Adrenal gland (tissue), 12 donors: ENCODE measurements around the gene GGA1. TPM values are rescaled to one million over a fixed set of nuclear protein-coding genes. Genes with fewer than 3 reads are reported as not detected.
A peak's percentile ranks its signal among the peaks of the same experiment; 100 is the strongest.

Source experiments
- DNase-seq, 7 donors: peaks; one replicate each; pipeline ENCODE4 v3.0.0-alpha.2; 2019 to 2020
- H3K27ac ChIP-seq, 5 donors: fragments of 200-600 bp; sonication (generic) in 4 of 5; 1 replicate in 3 of 5; 2 replicates in 2 of 5; pipeline versions ENCODE4 v1.5.1 to v1.8.0; 2016 to 2020; ENCODE audit warnings: mild to moderate bottlenecking in 1 of 5
- H3K27me3 ChIP-seq: fragments of 200-600 bp; 2 replicates; pipeline ENCODE4 v1.8.0; 2021
- H3K36me3 ChIP-seq, 2 donors: fragments of 200-600 bp; replicated peaks in 1 of 2; 1 replicate in 1 of 2; 2 replicates in 1 of 2; pipeline versions ENCODE4 v1.5.1 to v1.8.0; 2018 to 2022
- H3K4me1 ChIP-seq, 2 donors: fragments of 200-600 bp; replicated peaks in 1 of 2; 1 replicate in 1 of 2; 2 replicates in 1 of 2; pipeline versions ENCODE4 v1.5.1 to v1.8.0; 2018 to 2021
- H3K4me3 ChIP-seq, 4 donors: fragments of 200-600 bp; sonication (generic) in 3 of 4; one replicate each; pipeline ENCODE4 v1.5.1; 2016 to 2018
- H3K9me3 ChIP-seq, 3 donors: fragments of 200-600 bp; sonication (generic) in 1 of 3; replicated peaks in 1 of 3; 1 replicate in 2 of 3; 2 replicates in 1 of 3; pipeline versions ENCODE4 v1.5.1 to v1.8.0; 2016 to 2021
- POLR2A ChIP-seq, 2 donors: fragments of 450-650 bp; IDR thresholded peaks; one replicate each; pipeline ENCODE4 v1.6.1; 2017; ENCODE audit warnings: antibody characterized with exemption in 2 of 2, mild to moderate bottlenecking in 2 of 2, moderate library complexity in 1 of 2
- WGBS, 4 donors: extraction: QIAGEN DNeasy Blood & Tissue Kit in 2 of 4; methylation state at CpG; one replicate each; pipeline versions ENCODE4 v1.1.5 to v1.1.7; 2013 to 2017; 5-methylcytosine and 5-hydroxymethylcytosine counted together
- intact Hi-C, 2 donors: fragments of 100-400 bp; cut with DNase I; formaldehyde crosslinking; loops; one replicate each; pipeline versions ENCODE4 v1.14.1 to v1.15.0; 2022 to 2023
- polyA plus RNA-seq, 3 donors: library from polyadenylated mRNA; stranded (reverse); fragments of 200-250 nt in 2 of 3; fragments of 350-450 nt in 1 of 3; fragmentation: Illumina TruSeq in 1 of 3; extraction: RNeasy Lipid Tissue Mini Kit (QIAGEN cat#74804) in 1 of 3; gene quantifications; one replicate each; pipeline ENCODE4 v1.2.3, GENCODE V29; 2013 to 2014
- total RNA-seq, 9 donors: library from RNA; depleted of rRNA in 4 of 9; stranded (reverse); fragments of >200 nt in 4 of 9; fragments of 120-200 nt in 1 of 9; fragmentation: NEBNext Ultra II Directional in 1 of 9; extraction: Animal tissue kit (Norgen Biotek cat#: 25700) in 1 of 9; gene quantifications; one replicate each; pipeline versions ENCODE4 v1.1.0 to v1.2.4, GENCODE V29; 2013 to 2023
- TF ChIP-seq, protein P1 (sequence below), 6 experiments: fragments of 450-650 bp in 4 of 6; fragments of 200-600 bp in 2 of 6; sonication (generic) in 1 of 6; IDR thresholded peaks; 1 replicate in 5 of 6; 2 replicates in 1 of 6; pipeline versions ENCODE4 v1.5.1 to v1.8.0; 2016 to 2021; ENCODE audit warnings: antibody characterized with exemption in 6 of 6, mild to moderate bottlenecking in 2 of 6, moderate library complexity in 1 of 6
- donor health status: healthy with polysubstance abuse.
- donor health status: Bipolar disorder and iron deficiency.
- donor health status: DM: yes; HTN: yes; CAD: no.
- donor health status: DM: no; HTN: no; CAD: no.
- donor health status: DM: no; HTN: no; CAD: no.
- donor health status: DM: yes; HTN: yes; CAD: no.

The GGA1 gene
- total and polyA plus RNA-seq, 12 donors, result 30.6 to 160 (median 65.6) TPM

DNA sequence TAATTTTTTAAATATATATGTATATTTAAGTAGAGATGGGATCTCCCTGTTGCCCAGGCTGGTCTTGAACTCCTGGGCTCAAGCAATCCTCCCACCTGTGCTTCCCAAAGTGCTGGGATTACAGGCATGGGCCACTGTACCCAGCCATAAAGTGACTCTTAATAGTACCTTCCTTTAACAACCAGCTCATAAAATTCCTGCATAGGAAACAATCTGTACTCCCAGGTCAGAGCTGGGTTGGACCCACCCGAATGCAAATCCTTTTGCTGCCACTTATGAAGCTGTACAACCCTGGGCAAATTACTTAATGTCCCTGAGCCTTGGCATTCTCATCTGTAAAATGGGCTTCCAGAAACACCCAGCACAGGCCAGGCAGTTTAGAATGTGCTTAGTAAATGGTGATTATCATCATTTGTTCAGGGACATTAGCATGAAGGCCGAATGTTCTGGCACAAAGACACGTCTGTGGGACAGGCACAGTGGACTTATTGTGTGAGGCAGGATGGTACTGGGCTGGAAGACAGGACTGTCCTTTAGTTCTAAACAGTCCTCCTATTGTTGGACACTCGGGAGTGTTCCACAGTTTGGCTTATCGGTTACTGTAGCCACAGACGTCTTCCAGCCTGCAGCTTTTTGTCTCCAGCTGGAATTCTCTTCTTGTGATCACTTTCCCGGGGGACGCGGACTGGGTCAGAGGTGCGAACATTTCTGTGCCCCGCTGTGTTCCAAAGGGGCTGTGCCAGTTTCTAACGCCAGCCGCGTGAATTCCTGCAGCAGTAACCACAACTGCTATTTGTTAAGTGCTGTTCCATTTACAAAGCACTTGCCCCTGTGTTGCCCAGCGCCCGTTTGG, 55.8 kb downstream of the GGA1 start:
- Histone ChIP-seq H3K4me1 (peaks cover 27 to 39% of the 10 kb centered on the region in 2 donors), H3K27me3 (no peaks in the 10 kb centered on the region), H3K4me3 (no peak overlapping the region), H3K27ac (no peak overlapping the region), H3K36me3 (peaks cover 0 to 14% of the 10 kb centered on the region in 2 donors), H3K9me3 (no peaks in the 10 kb centered on the region)
- 62 to 84% (median 77%) methylated on average over 14 to 16 of the region's 16 CpGs for WGBS, 4 donors
- no peak for TF ChIP-seq POLR2A (IDR thresholded peaks at IDR 0.05)
- TF ChIP-seq, protein P1, sequence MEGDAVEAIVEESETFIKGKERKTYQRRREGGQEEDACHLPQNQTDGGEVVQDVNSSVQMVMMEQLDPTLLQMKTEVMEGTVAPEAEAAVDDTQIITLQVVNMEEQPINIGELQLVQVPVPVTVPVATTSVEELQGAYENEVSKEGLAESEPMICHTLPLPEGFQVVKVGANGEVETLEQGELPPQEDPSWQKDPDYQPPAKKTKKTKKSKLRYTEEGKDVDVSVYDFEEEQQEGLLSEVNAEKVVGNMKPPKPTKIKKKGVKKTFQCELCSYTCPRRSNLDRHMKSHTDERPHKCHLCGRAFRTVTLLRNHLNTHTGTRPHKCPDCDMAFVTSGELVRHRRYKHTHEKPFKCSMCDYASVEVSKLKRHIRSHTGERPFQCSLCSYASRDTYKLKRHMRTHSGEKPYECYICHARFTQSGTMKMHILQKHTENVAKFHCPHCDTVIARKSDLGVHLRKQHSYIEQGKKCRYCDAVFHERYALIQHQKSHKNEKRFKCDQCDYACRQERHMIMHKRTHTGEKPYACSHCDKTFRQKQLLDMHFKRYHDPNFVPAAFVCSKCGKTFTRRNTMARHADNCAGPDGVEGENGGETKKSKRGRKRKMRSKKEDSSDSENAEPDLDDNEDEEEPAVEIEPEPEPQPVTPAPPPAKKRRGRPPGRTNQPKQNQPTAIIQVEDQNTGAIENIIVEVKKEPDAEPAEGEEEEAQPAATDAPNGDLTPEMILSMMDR (IDR thresholded peaks at IDR 0.05), result no peak
- intact Hi-C loops, result no loop called here
- DNase-seq, result no peak

DNA sequence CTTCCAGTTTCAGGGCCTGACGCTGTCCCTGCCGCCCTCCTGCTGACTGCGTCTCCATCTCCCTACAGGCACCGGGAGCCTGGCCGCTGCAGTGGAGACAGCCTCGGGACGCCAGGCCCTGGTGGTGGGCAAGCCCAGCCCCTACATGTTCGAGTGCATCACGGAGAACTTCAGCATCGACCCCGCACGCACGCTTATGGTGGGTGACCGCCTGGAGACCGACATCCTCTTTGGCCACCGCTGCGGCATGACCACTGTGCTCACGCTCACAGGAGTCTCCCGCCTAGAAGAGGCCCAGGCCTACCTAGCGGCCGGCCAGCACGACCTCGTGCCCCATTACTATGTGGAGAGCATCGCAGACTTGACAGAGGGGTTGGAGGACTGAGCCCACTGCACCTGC, 56.9 kb downstream of the GGA1 start:
- TF ChIP-seq POLR2A (IDR thresholded peaks at IDR 0.05), result no peak
- TF ChIP-seq, protein P1 (IDR thresholded peaks at IDR 0.05), result no peak
- no peaks in the 10 kb centered on the region for H3K9me3 ChIP-seq
- no peaks in the 10 kb centered on the region for H3K27me3 ChIP-seq
- no peak for DNase-seq
- intact Hi-C loops, result no loop called here
- no peak overlapping the region for H3K4me3 ChIP-seq
- H3K27ac ChIP-seq, result no peak overlapping the region
- peaks cover 17 to 29% of the 10 kb centered on the region in 2 donors for H3K4me1 ChIP-seq
- WGBS, 4 donors, result 88 to 94% (median 92%) methylated on average over 3 to 24 of the region's 24 CpGs
- peaks cover 0 to 14% of the 10 kb centered on the region in 2 donors for H3K36me3 ChIP-seq

DNA sequence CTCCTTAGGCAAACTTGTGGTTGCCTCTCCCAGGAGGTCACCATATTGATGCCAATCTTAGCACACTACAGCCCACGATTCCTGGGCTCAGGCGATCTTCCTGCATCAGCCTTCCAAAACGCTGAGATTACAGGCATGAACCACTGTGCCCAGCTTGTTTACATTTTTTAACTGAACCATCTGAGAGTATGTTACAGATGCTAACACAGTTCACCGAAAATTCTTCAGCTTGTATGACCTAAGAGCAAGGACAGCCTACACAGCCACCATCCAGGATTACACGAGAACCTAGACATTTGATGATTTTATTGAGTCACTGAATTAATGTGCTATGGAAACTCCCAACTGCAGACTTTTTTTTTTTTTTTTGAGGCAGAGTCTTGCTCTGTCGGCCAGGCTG, 61.0 kb downstream of the GGA1 start:
- Histone ChIP-seq H3K4me3 (no peak overlapping the region), H3K4me1 (peaks cover 6 to 17% of the 10 kb centered on the region in 2 donors), H3K36me3 (peaks cover 0 to 14% of the 10 kb centered on the region in 2 donors), H3K27me3 (no peaks in the 10 kb centered on the region), H3K9me3 (no peaks in the 10 kb centered on the region), H3K27ac (peak overlapping the region in 1 of 5 donors; percentile 28)
- intact Hi-C loops, result no loop called here
- WGBS, 4 donors, result 58 to 70% (median 66%) methylated on average over 6 of the region's 6 CpGs
- no peak for TF ChIP-seq POLR2A (IDR thresholded peaks at IDR 0.05)
- TF ChIP-seq, protein P1 (IDR thresholded peaks at IDR 0.05), result no peak
- DNase-seq, result no peak

DNA sequence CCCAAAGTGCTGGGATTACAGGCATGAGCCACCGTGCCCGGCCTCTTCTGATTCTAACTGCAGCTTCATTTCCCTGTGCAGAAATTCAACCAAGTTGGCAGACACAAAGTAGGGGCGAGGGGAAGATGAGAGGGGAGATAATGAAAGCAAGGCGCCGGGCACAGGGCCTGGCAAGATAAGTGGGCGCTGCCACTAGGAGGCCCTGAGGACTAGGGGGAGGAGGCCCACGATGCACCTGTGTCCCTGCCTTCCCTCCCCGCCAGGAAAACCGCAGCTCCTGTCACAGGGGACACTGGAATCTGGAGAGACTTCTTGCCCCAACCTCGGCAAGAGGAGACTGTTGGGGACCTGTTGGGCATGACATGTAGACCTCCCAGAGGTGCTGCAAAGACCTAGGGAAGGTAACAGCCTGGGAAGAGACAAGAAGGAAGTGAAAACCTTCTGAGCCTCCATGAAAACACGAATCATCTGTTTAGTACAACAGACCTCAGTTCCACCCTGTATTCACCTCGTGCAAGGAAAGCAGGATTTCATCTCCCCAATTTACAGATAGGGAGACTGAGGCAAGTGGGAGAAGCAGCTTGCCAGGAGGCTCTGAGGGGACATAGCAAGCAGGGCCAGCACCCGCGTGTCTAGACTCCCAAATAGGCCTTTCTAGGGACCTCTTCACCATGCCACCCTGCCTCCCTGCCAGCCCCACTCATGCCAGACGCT, 63.7 kb downstream of the GGA1 start:
- 70 to 80% (median 77%) methylated on average over 12 to 15 of the region's 15 CpGs for WGBS, 4 donors
- TF ChIP-seq, protein P1 (IDR thresholded peaks at IDR 0.05), result no peak
- no peak for TF ChIP-seq POLR2A (IDR thresholded peaks at IDR 0.05)
- H3K4me3 ChIP-seq, result no peak overlapping the region
- H3K36me3 ChIP-seq, result no peaks in the 10 kb centered on the region
- no peaks in the 10 kb centered on the region for H3K27me3 ChIP-seq
- no peak for DNase-seq
- H3K27ac ChIP-seq, result peak overlapping the region in 1 of 5 donors; percentile 49
- H3K9me3 ChIP-seq, result no peaks in the 10 kb centered on the region
- peaks cover 20 to 29% of the 10 kb centered on the region in 2 donors for H3K4me1 ChIP-seq
- intact Hi-C loops, result no loop called here
